Pulmonary artery endothelial cell (primary cell): ENCODE data around the gene KCNH1. TPM values are rescaled to one million over a fixed set of nuclear protein-coding genes. Genes with fewer than 3 reads are reported as not detected.
A peak's percentile ranks its signal among the peaks of the same experiment; 100 is the strongest.

Source experiments
- DNase-seq: peaks from one replicate; pipeline ENCODE4 v3.0.0-alpha.2; 2011; ENCODE audit warnings: low read depth, low spot score
- total RNA-seq: library from RNA; depleted of rRNA; stranded (reverse); fragments of >200 nt; gene quantifications from 2 replicates; pipeline ENCODE4 v1.2.3, GENCODE V29; 2014

The KCNH1 gene
- total RNA-seq = not detected in 2 replicates

DNA sequence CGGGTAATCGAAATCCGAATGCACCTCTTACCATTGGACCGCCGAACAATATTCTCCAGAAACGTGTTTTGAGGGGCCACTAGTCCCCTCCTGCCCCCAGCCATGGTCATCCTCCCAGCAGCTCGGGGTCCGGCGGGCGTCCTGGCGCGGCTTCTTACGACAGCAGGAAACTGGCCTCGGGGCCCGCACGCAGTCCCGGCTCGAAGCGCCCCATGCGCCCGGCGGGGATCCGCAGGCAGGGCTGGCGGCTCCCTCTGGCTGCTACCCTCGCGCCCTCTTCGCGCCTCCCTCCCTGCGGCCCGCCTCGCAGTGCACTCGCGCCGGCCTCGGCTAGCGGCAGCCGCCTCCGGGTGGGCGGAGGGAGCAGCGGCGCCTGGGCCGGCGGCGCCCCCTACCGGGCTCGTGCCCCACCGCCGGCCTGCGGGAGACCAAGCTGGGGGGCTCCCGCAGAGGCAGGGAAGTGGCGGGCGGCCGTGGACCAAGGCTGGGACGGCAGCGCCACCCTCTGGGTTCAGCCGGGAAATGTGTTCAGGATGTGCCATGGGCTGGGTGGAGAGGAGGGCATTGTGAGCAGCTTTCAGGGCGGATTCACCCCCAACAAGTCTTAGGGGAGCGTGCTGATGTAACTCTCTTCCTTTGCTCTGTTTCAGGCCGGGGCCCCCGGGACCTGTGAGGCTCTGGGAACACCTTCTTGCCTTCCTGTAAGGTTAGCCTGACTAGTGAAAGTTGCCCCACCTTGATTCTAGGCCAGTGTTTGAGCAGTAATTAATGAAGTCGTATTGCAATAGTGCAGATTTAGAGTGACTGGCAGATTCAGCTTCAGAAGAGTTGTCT, at the start of gene KCNH1:
Gene KCNH1, minus strand, starts transcription at position 313 of the 834 bp plus-strand sequence. Its CDS starts 203 bp downstream, at position 110.
- peak; percentile 13 for DNase-seq

DNA sequence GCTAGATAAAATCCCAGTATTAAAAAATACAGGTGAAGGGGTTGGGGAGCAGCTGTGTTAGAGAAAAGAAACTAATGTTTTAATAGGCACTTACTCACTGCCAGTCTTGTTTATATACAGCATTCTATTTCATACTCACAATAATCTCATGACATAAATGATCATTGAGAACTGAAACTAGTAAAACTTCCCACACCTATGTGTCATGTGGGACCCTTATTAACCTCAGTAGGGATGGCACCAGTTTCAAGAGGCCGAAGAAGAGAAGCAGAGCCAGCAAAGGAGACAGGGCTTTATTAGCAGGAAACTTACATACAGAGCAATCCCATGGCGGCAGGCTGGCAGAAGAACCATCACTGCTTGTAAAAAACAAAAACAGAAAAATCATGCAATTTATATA, 48.8 kb upstream of the KCNH1 start:
- DNase-seq = no peak

GRCh38 chr1:211174375-211174774, 40.4 kb upstream of the KCNH1 start:
- DNase-seq = no peak

- no peak for DNase-seq
Observed at GRCh38 chr1:211172657-211173056, 38.7 kb upstream of the KCNH1 start.

DNA sequence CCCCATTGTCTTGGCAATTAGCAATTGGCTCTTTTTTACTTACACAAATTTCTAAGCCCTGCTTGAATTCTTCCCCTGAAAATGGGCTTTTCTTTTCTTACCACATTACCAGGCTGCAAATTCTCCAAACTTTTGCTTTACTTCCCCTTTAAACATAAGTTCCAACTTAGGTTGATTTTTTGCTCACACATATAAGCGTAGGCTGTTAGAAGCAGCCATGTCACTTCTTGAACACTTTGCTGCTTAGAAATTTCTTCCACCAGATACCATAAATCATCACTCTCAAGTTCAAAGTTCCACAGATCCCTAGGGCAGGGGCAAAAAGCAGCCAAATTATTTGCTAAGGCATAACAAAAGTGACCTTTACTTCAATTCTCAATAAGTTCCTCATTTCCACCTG, 35.4 kb upstream of the KCNH1 start:
- DNase-seq = no peak

GRCh38 chr1:211158866-211159265, 24.9 kb upstream of the KCNH1 start:
- DNase-seq = no peak

DNA sequence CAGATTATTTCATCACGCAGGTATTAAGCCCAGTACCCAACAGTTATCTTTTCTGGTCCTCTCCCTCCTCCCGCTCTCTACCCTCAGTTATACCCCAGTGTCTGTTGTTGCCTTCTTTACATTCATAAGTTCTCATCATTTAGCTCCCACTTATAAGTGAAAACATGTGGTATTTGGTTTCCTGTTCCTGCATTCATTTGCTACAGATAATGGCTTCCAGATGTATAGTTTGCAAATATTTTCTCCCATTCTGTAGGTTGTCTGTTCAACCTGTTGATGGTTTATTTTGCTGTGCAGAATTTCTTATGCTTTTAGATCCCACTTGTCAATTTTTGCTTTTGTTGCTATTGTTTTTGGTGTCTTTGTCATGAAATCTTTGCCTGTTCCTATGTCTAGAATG, 21.1 kb upstream of the KCNH1 start:
- no peak for DNase-seq

DNA sequence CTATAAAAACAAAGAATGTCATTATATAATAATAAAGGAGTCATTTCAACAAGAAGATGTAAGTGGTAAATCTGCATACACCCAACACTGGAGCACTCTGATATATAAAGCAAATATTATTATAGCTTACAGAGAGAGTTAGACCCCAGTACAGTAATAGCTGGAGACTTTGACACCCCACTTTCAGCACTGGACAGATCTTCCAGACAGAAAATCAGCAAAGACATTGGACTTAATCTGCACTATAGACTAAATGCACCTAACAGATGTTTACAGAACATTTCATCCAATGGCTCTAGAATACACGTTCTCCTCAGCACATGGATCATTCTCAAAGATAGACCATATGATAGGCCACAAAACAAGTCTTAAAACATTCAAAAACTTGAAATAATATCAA, 20.0 kb upstream of the KCNH1 start:
- DNase-seq = no peak

DNA sequence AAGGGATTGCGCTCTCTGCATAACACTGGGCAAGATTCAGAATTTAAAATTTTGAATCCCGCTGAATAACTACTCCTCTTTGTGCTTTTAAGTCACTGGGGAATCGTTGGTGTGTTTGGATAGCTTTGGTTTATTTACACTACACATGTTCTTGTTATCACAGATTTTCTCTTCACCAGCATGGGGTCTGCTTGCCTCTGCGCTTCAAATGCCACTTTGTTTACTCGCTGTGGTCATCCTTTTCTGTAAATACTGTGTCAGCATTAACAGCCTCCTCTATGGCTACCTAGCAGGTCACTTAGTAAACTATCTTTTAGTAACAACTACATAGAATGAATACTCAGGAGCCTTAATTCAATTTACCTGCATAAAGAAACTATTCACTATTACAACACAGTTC, 14.4 kb upstream of the KCNH1 start:
- no peak for DNase-seq

DNA sequence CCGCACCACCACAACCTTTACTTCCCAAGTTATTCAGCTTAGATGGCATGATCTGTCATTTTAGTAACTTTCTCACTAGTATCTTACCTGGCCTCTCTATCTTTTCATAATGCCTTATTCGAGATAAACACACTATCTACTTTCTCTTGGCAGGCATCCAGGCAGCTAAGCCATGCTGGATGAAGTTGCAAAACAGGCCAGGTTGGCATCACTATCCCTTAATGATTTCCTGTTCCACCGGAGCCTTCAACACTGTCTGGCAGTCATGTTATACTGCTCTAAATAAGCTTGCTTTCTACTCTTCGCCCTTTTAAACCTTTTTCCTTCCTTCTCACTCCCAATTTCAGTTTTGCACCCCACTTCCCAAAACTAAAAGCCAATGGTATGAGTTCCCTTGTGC, 12.0 kb upstream of the KCNH1 start:
- DNase-seq = no peak

DNA sequence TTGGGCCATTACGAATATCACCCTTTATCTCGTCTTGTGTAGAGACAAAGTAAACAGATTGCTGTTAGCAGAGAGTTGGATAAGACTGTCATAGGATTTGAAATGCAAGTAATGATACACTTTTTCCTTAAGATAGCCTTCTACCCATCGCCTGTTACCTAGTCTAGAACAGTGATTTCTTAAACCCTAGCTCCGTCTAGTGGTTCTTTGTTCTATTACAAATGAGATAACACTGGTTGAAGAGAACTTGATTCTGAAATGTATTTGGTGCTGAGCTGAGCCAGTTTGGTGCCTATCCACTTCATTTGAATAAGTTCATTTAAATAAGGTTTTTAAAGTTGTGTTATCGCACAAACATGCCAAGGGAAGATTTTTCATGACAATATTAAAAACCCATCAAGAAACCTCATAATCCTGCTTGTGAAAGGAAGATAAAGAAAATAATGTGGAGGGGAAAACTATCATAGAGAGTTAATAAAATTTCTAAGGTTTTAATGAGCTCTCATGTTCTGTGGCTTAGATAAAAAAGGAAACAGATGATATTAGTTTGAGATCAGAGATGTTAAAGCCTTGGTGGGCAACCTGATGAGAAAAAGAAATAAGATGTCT, 1.5 kb upstream of the KCNH1 start:
- DNase-seq = no peak

DNA sequence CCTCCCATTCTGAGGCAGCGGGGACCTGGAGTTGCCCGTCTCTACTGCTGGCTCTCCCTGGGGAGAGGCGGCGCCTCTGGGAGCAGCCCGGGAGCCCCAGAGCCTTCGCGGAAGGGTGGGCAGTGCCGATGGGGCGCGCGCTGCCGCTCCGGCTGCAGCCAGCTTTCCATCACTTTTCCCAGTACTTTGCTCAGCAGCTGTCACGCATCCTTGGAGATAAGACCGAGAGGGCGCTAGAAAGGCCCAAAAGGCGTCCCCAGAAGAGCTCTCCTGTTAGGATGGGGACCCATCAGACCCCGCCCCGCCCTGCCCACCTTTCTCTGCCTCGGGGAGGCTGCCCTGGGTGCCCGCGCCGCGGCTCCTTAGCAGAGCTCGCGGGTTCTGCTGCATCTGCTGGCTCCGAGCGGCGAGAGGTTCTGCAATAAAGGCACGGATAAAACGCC, 534 bp downstream of the KCNH1 start:
- no peak for DNase-seq

DNA sequence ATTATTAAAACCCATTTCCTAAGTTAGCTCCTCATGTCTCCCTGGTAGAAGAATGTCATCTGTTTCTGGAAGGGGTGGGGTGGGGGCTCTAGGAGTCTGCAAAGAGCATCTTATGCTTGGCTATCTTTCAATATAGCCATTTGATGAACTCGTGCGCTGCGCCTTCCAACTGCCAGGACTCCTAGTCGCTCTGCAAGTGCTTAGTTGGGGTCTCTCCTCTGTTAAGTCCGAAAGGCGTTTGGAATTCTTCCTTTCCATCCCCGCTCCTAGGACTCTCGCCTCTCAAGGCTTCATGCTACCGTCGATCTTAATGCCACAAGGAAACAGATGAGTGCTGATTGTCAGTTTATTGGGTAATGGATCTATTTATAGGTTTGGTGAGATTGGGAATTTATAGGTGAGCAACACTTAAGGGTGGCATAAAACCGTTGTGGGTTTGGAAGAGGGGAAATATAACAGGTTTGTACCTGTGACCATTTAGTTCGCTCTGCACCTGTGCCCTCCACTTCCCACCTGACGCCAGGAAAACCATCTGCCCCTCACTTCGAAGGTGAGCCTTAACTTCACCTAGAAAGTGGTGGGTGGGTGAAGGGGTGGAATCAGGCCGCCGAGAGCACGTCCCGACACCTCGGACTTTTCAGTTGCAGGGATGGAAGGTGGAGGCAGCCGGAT, 1.1 kb downstream of the KCNH1 start:
- no peak for DNase-seq

DNA sequence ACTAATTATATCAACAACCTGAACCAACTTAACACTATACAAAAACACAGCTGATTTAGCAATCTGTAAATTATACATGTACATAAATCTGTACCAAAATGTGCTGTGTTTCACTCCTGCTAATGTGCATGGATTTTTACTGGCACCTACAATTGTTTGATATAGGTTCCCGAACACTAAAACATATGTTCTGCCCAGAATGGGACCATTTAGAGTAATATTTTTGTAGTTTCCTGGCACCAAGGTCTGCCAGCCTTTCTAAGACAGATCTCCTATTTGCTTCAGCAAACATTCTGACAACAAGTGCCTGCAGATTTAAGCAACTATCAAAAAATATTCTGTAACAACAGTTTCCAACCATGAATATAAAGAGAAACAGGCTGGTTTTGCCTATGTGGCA, 4.2 kb downstream of the KCNH1 start:
- DNase-seq = no peak

GRCh38 chr1:211127166-211127565, 6.8 kb downstream of the KCNH1 start:
- DNase-seq = no peak

GRCh38 chr1:211126622-211127021, 7.3 kb downstream of the KCNH1 start:
- no peak for DNase-seq

GRCh38 chr1:211118407-211119102, 15.4 kb downstream of the KCNH1 start:
- no peak for DNase-seq

- DNase-seq = no peak
Observed at GRCh38 chr1:211114446-211114845, 19.5 kb downstream of the KCNH1 start.

DNA sequence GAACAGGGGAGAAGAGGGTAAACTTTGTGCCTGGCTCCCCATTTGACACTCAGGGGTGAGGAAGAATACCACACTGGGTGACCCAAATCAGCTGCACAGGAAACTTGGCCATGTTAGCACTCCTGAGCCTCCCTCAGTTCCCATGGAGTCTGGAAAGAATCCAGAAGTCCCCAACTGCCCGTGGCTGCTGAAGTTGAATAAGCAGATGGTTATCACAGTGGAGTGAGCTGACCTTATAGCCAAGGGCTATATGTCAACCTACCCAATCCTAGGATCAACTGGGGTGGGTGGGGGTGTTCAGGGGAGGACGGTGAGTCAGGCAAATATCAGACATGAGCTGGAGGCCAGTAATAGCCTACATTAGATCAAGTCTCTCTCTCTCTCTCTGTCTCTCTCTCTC, 20.4 kb downstream of the KCNH1 start:
- DNase-seq = no peak

GRCh38 chr1:211111351-211111750, 22.6 kb downstream of the KCNH1 start:
- DNase-seq = no peak

DNA sequence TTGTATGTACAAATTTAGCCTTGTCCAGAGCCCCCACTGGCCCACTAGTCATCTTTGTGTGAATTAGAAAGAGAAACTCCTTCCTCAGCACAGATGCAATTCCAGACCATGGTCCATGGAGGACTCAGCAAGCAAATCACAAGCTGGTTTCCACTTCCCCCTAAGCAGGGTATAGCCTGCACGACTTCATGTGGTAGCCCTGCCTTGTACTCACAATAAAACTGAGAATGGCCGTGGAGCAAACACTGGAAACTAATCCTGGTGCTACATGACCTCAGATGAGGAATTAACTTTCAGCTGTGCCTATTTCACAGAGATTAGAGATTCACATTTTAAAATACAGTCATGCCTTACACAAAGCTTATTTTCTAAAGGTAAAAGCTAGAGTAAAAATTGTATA, 32.5 kb downstream of the KCNH1 start:
- DNase-seq = no peak

- DNase-seq = no peak
Observed at GRCh38 chr1:211099393-211099792, 34.6 kb downstream of the KCNH1 start.
